HEK293T (cell line): Measurements from ENCODE around the gene DTNB.

Experiments used
- BHLHE40 ChIP-seq: fragments of 450-650 bp; IDR thresholded peaks from 2 replicates; pipeline ENCODE4 v1.6.1; 2016; ENCODE audit warnings: mild to moderate bottlenecking, moderate library complexity, borderline replicate concordance
- ELF4 ChIP-seq: fragments of 450-650 bp; IDR thresholded peaks from 2 replicates; pipeline ENCODE4 v1.6.1; 2017; ENCODE audit warnings: antibody characterized with exemption
- FOXA1 ChIP-seq: fragments of 450-650 bp; IDR thresholded peaks from 2 replicates; pipeline ENCODE4 v1.6.1; 2016; ENCODE audit warnings: mild to moderate bottlenecking
- FOXK2 ChIP-seq: fragments of 450-650 bp; IDR thresholded peaks from 2 replicates; pipeline ENCODE4 v1.6.1; 2016; ENCODE audit warnings: mild to moderate bottlenecking
- FOXM1 ChIP-seq: fragments of 450-650 bp; IDR thresholded peaks from 2 replicates; pipeline ENCODE4 v1.6.1; 2017; ENCODE audit warnings: mild to moderate bottlenecking, borderline replicate concordance
- HDGF ChIP-seq: fragments of 450-650 bp; IDR thresholded peaks from 2 replicates; pipeline ENCODE4 v1.6.1; 2017; ENCODE audit warnings: antibody characterized with exemption, borderline replicate concordance
- LEF1 ChIP-seq: fragments of 450-650 bp; IDR thresholded peaks from 2 replicates; pipeline ENCODE4 v1.6.1; 2017; ENCODE audit warnings: mild to moderate bottlenecking, borderline replicate concordance
- NFRKB ChIP-seq: fragments of 450-650 bp; IDR thresholded peaks from 2 replicates; pipeline ENCODE4 v1.6.1; 2016; ENCODE audit warnings: mild to moderate bottlenecking, moderate library complexity
- SP1 ChIP-seq: fragments of 450-650 bp; IDR thresholded peaks from 2 replicates; pipeline ENCODE4 v1.6.1; 2017
- ZNF384 ChIP-seq: fragments of 450-650 bp; IDR thresholded peaks from 2 replicates; pipeline ENCODE4 v1.6.1; 2016

- TF ChIP-seq FOXM1 (no peak), FOXA1 (no peak), HDGF (no peak), SP1 (no peak), LEF1 (no peak), FOXK2 (no peak), ELF4 (no peak), NFRKB (no peak), ZNF384 (no peak), BHLHE40 (no peak)
Measured at GRCh38 chr2:25438793-25439192, 234.6 kb downstream of the DTNB start.
